GM12878 (cell line): ENCODE measurements around the gene DMD. TPM values are rescaled to one million over a fixed set of nuclear protein-coding genes. Genes with fewer than 3 reads are reported as not detected.

Source experiments
- ATAC-seq: fragments of 200-7000 bp; cut with Tn5 transposase; 3 replicates; pipeline ENCODE4 v1.9.1; 2020; ENCODE audit warnings: mild to moderate bottlenecking, moderate library complexity
- BruUV-seq: library from RNA; stranded (reverse); fragments of 400-500 nt; replicated peaks from 2 replicates; lab custom pipeline; 2021; lab: Mats Ljungman, UMichigan
- CTCF ChIA-PET: fragments of 300-600 bp; sonication (Branson Sonifier 250); formaldehyde crosslinking; extraction: SDS; loops from one replicate; lab custom pipeline; 2021; ENCODE audit warnings: inconsistent platforms; lab: Yijun Ruan, JAX
- POLR2A ChIA-PET: fragments of 350-600 bp; formaldehyde crosslinking; extraction: SDS; loops from one replicate; lab custom pipeline; 2021; ENCODE audit warnings: inconsistent platforms; lab: Charles Lee
- RAD21 ChIA-PET: fragments of 300-600 bp; sonication (Branson Sonifier 250); formaldehyde crosslinking; loops from one replicate; lab custom pipeline; 2023; ENCODE audit warnings: antibody characterized with exemption; ENCODE audit not compliant: unreplicated experiment; lab: Charles Lee
- SMC1A ChIA-PET: fragments of 300-600 bp; sonication (Branson Sonifier 250); formaldehyde crosslinking; loops from one replicate; lab custom pipeline; 2023; ENCODE audit not compliant: unreplicated experiment, uncharacterized antibody; lab: Charles Lee
- DNase-seq: peaks from one replicate; pipeline ENCODE4 v3.0.0-alpha.2; 2011; ENCODE audit warnings: low read depth, low spot score
- FAIRE-seq: peaks from 3 replicates; lab custom pipeline; 2011; peaks lifted over from hg19 to GRCh38; lab: Jason Lieb, UNC
- H2AFZ ChIP-seq: 2 replicates; pipeline ENCODE4 v1.6.0; 2011; ENCODE audit warnings: low read depth, low read length, control low read depth; ENCODE audit not compliant: control insufficient read depth
- H3K27ac ChIP-seq: 2 replicates; pipeline ENCODE4 v1.5.1; 2011; ENCODE audit warnings: control low read depth; ENCODE audit not compliant: control insufficient read depth, insufficient read depth
- H3K27me3 ChIP-seq, 2 experiments: replicated peaks in 1 of 2; 2 replicates each; pipeline versions ENCODE4 v1.6.0 to v1.6.1; 2011; ENCODE audit warnings: low read length in 1 of 2; ENCODE audit not compliant: control insufficient read depth in 2 of 2, insufficient read depth in 2 of 2
- H3K36me3 ChIP-seq, 2 experiments: 2 replicates each; pipeline ENCODE4 v1.5.1; 2011; ENCODE audit warnings: low read length in 1 of 2; ENCODE audit not compliant: control insufficient read depth in 2 of 2, insufficient read depth in 2 of 2
- H3K4me1 ChIP-seq: 2 replicates; pipeline ENCODE4 v1.6.1; 2011; ENCODE audit warnings: mild to moderate bottlenecking, low read length, moderate library complexity, mixed read lengths; ENCODE audit not compliant: control insufficient read depth, insufficient read depth
- H3K4me2 ChIP-seq: 2 replicates; pipeline ENCODE4 v1.6.0; 2011; ENCODE audit warnings: control low read depth; ENCODE audit not compliant: control insufficient read depth, insufficient read depth
- H3K4me3 ChIP-seq: fragments of 200-600 bp; sonication (generic); 2 replicates; pipeline ENCODE4 v1.5.1; 2016
- H3K79me2 ChIP-seq: 2 replicates; pipeline ENCODE4 v1.6.0; 2011; ENCODE audit warnings: low read length; ENCODE audit not compliant: control insufficient read depth, insufficient read depth
- H3K9ac ChIP-seq: 2 replicates; pipeline ENCODE4 v1.8.0; 2011; ENCODE audit warnings: low read length, control low read depth, mixed read lengths; ENCODE audit not compliant: control insufficient read depth, insufficient read depth
- H3K9me3 ChIP-seq: replicated peaks from 3 replicates; pipeline ENCODE4 v1.5.1; 2011; ENCODE audit warnings: mild to moderate bottlenecking, low read length; ENCODE audit not compliant: control insufficient read depth, insufficient read depth
- H4K20me1 ChIP-seq: 2 replicates; pipeline ENCODE4 v1.6.0; 2011; ENCODE audit not compliant: control insufficient read depth, insufficient read depth
- ATF7 ChIP-seq: fragments of 450-650 bp; IDR thresholded peaks from 2 replicates; pipeline ENCODE4 v1.6.1; 2016; ENCODE audit warnings: low read depth, mild to moderate bottlenecking
- CBX3 ChIP-seq: fragments of 200-600 bp; sonication (generic); IDR thresholded peaks from 2 replicates; pipeline ENCODE4 v1.6.1; 2016; ENCODE audit warnings: low read depth, borderline replicate concordance
- FOS ChIP-seq: IDR thresholded peaks from 3 replicates; pipeline ENCODE4 v1.6.1; 2011; ENCODE audit warnings: borderline replicate concordance; ENCODE audit not compliant: insufficient read length; ENCODE audit errors: extremely low read depth
- IRF4 ChIP-seq: IDR thresholded peaks from 2 replicates; pipeline ENCODE4 v1.6.1; 2011; ENCODE audit warnings: low read depth, low read length
- MEF2B ChIP-seq: fragments of 450-650 bp; IDR thresholded peaks from 2 replicates; pipeline ENCODE4 v1.6.1; 2018; ENCODE audit warnings: mild to moderate bottlenecking, moderate library complexity; ENCODE audit not compliant: partially characterized antibody, poor library complexity, severe bottlenecking
- SIX5 ChIP-seq: IDR thresholded peaks from 2 replicates; pipeline ENCODE4 v1.6.1; 2011; ENCODE audit warnings: mild to moderate bottlenecking, low read depth, low read length, moderate library complexity; ENCODE audit not compliant: severe bottlenecking
- SP1 ChIP-seq: IDR thresholded peaks from one replicate; pipeline ENCODE4 v1.6.1; 2011; ENCODE audit warnings: low read depth, low read length
- ZNF207 ChIP-seq: fragments of 450-650 bp; IDR thresholded peaks from 2 replicates; pipeline ENCODE4 v1.6.1; 2014; ENCODE audit warnings: antibody characterized with exemption, mild to moderate bottlenecking, borderline replicate concordance
- WGBS: methylation state at CpG from one replicate; pipeline ENCODE4 v1.1.6; 2016; ENCODE audit warnings: low lambda C conversion rate; ENCODE audit not compliant: insufficient replicate concordance, insufficient coverage; ENCODE audit errors: missing lambda C conversion rate; 5-methylcytosine and 5-hydroxymethylcytosine counted together
- in situ Hi-C: fragments of 300-500 bp; cut with MboI; formaldehyde crosslinking; loops from 9 replicates; pipeline ENCODE4 v1.14.3; 2018; ENCODE audit warnings: mixed read lengths
- intact Hi-C: fragments of 100-400 bp; cut with micrococcal nuclease; formaldehyde crosslinking; loops from one replicate; pipeline ENCODE4 v1.14.2; 2022; ENCODE audit not compliant: unreplicated experiment
- polyA plus RNA-seq, 11 experiments: library from polyadenylated mRNA; depleted of rRNA in 4 of 11; unstranded in 6 of 11; stranded (reverse) in 5 of 11; fragments of >200 nt; fragmentation: Nextera tagmentation in 4 of 11; fragmentation: Illumina TruSeq in 1 of 11; extraction: Ambion mirVana in 4 of 11; extraction: Trizol in 1 of 11; gene quantifications; 1 replicate in 1 of 11; 2 replicates in 10 of 11; pipeline versions ENCODE4 v1.2.1 to v1.2.3, GENCODE V29; 2011 to 2016; ENCODE audit warnings: inconsistent platforms in 2 of 11, missing spikeins in 2 of 11, low read depth in 1 of 11
- total RNA-seq, 4 experiments: library from RNA; depleted of rRNA in 3 of 4; stranded (reverse); fragments of >200 nt in 3 of 4; fragmentation: Illumina TruSeq in 1 of 4; extraction: Trizol in 1 of 4; gene quantifications; 2 replicates each; pipeline versions ENCODE4 v1.2.1 to v1.2.3, GENCODE V29; 2013 to 2021
- TF ChIP-seq, protein P1 (sequence below): fragments of 150-350 bp; IDR thresholded peaks from 2 replicates; pipeline ENCODE4 v1.6.1; 2016; ENCODE audit warnings: low read depth, low read length

Gene DMD
- total and polyA plus RNA-seq, 10 of the 15 experiments (the other 5 are each of a cell fraction or from before 2014, with no cell fraction given) = 1.4 to 24.3 (median 4.3) TPM

DNA sequence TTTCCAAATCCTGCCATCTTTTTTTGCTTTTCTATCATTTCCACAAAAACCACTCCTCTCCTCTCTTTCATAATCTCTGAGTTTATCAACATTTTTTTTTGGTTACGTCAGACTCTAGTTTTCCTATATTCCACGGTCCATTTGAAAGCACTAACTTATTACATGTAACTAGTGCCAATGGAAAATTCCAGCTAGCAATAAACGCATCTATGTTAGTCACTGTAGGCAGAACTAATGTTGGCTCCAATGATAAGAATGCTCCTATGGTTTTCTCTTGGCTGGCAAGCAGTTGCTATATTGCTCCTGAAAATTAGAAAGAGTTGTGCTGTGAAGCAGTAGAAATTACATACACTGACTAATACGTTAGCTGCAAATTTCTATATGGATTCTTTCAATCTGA lies 1504.9 kb downstream of the DMD start:
- Histone ChIP-seq H3K79me2 (no peaks in the 10 kb centered on the region), H3K9ac (no peak overlapping the region), H3K4me2 (no peak overlapping the region), H3K36me3 (no peaks in the 10 kb centered on the region), H3K4me1 (no peaks in the 10 kb centered on the region), H3K9me3 (no peaks in the 10 kb centered on the region), H2AFZ (no peak overlapping the region), H4K20me1 (no peaks in the 10 kb centered on the region), H3K27me3 (no peaks in the 10 kb centered on the region), H3K4me3 (no peak overlapping the region), H3K27ac (no peak overlapping the region)
- BruUV-seq = no TSS peak
- in situ Hi-C loops = no loop called here
- no peak for ATAC-seq
- FAIRE-seq = no peak
- WGBS = 11% methylated on average over 4 of the region's 4 CpGs
- DNase-seq = no peak
- ChIA-PET CTCF (interaction anchor here (0.9 to 1.5 kb wide), 3 partner anchors 8 to 50 kb away, joined by 3 to 5 read pairs (median 3); no protein-coding TSS in a partner anchor), POLR2A (no interaction called here), SMC1A (interaction anchor here (1.0 kb wide), 1 partner anchor 29 kb away, joined by 3 read pairs; no protein-coding TSS in a partner anchor), RAD21 (no interaction called here)
- intact Hi-C loops = no loop called here
- TF ChIP-seq CBX3 (no peak), SP1 (no peak), SIX5 (no peak), MEF2B (no peak), IRF4 (no peak), FOS (no peak), ZNF207 (no peak), ATF7 (no peak)
- TF ChIP-seq, protein P1, sequence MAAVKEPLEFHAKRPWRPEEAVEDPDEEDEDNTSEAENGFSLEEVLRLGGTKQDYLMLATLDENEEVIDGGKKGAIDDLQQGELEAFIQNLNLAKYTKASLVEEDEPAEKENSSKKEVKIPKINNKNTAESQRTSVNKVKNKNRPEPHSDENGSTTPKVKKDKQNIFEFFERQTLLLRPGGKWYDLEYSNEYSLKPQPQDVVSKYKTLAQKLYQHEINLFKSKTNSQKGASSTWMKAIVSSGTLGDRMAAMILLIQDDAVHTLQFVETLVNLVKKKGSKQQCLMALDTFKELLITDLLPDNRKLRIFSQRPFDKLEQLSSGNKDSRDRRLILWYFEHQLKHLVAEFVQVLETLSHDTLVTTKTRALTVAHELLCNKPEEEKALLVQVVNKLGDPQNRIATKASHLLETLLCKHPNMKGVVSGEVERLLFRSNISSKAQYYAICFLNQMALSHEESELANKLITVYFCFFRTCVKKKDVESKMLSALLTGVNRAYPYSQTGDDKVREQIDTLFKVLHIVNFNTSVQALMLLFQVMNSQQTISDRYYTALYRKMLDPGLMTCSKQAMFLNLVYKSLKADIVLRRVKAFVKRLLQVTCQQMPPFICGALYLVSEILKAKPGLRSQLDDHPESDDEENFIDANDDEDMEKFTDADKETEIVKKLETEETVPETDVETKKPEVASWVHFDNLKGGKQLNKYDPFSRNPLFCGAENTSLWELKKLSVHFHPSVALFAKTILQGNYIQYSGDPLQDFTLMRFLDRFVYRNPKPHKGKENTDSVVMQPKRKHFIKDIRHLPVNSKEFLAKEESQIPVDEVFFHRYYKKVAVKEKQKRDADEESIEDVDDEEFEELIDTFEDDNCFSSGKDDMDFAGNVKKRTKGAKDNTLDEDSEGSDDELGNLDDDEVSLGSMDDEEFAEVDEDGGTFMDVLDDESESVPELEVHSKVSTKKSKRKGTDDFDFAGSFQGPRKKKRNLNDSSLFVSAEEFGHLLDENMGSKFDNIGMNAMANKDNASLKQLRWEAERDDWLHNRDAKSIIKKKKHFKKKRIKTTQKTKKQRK = no peak
